Karpas-422 (cell line): ENCODE results near the gene PSIP1. TPM values are rescaled to one million over a fixed set of nuclear protein-coding genes. Genes with fewer than 3 reads are reported as not detected.

Experiments
- DNase-seq: peaks from one replicate; pipeline ENCODE4 v3.0.0-alpha.2; 2015
- H2AFZ ChIP-seq: fragments of 200-600 bp; sonication (generic); 2 replicates; pipeline ENCODE4 v1.6.1; 2014; ENCODE audit warnings: antibody characterized with exemption, low read length, mixed read lengths
- H3K27ac ChIP-seq: fragments of 200-600 bp; sonication (generic); 2 replicates; pipeline ENCODE4 v1.5.1; 2014; ENCODE audit warnings: mild to moderate bottlenecking, low read length, moderate library complexity
- H3K27me3 ChIP-seq: fragments of 200-600 bp; sonication (generic); 2 replicates; pipeline ENCODE4 v1.6.1; 2014; ENCODE audit warnings: low read length, mixed read lengths
- H3K36me3 ChIP-seq: fragments of 200-600 bp; sonication (generic); 2 replicates; pipeline ENCODE4 v1.6.1; 2014; ENCODE audit warnings: low read length, mixed read lengths; ENCODE audit not compliant: insufficient read depth
- H3K4me1 ChIP-seq: fragments of 200-600 bp; sonication (generic); 2 replicates; pipeline ENCODE4 v1.6.1; 2014; ENCODE audit warnings: mild to moderate bottlenecking, low read length, mixed read lengths
- H3K4me2 ChIP-seq: fragments of 200-600 bp; sonication (generic); 2 replicates; pipeline ENCODE4 v1.6.1; 2014; ENCODE audit warnings: low read length, low read depth, mild to moderate bottlenecking; ENCODE audit not compliant: poor library complexity, severe bottlenecking
- H3K4me3 ChIP-seq: fragments of 200-600 bp; sonication (generic); 2 replicates; pipeline ENCODE4 v1.5.1; 2014; ENCODE audit warnings: mild to moderate bottlenecking, antibody characterized with exemption, low read length, mixed read lengths
- H3K79me2 ChIP-seq: fragments of 200-600 bp; sonication (generic); 2 replicates; pipeline ENCODE4 v1.6.1; 2014; ENCODE audit warnings: mild to moderate bottlenecking, low read length, mixed read lengths
- H3K9ac ChIP-seq: fragments of 200-600 bp; sonication (generic); 2 replicates; pipeline ENCODE4 v1.6.0; 2014; ENCODE audit warnings: low read length
- H3K9me2 ChIP-seq: fragments of 200-600 bp; sonication (generic), shearing (Covaris generic); replicated peaks from 2 replicates; pipeline ENCODE4 v1.6.0; 2014; ENCODE audit warnings: mild to moderate bottlenecking, low read length, moderate library complexity; ENCODE audit not compliant: insufficient read depth
- H3K9me3 ChIP-seq: fragments of 300-700, 200-600 bp; sonication (generic); 2 replicates; pipeline ENCODE4 v1.6.1; 2014; ENCODE audit warnings: low read length, mixed read lengths
- H4K20me1 ChIP-seq: fragments of 200-600 bp; sonication (generic); 2 replicates; pipeline ENCODE4 v1.6.1; 2014; ENCODE audit warnings: mild to moderate bottlenecking, antibody characterized with exemption, low read length, low read depth; ENCODE audit not compliant: insufficient read depth
- total RNA-seq: library from RNA; depleted of rRNA; stranded (reverse); fragments of >200 nt; shearing (Covaris generic); gene quantifications from 2 replicates; pipeline ENCODE4 v1.2.3, GENCODE V29; 2014; ENCODE audit warnings: low replicate concordance

The PSIP1 gene
- total RNA-seq, 1 experiment from 2014 or later: 118 TPM

- H3K9ac ChIP-seq: no peak overlapping the region
- no peak overlapping the region for H3K27ac ChIP-seq
- no peaks in the 10 kb centered on the region for H3K9me3 ChIP-seq
- peaks cover 6% of the 10 kb centered on the region; the same call in 1 of the 2 replicates for H3K36me3 ChIP-seq
- no peaks in the 10 kb centered on the region for H3K27me3 ChIP-seq
- H3K4me2 ChIP-seq: no peak overlapping the region
- H3K4me3 ChIP-seq: no peak overlapping the region
- H3K79me2 ChIP-seq: peaks cover 23% of the 10 kb centered on the region
- H3K9me2 ChIP-seq: no peaks in the 10 kb centered on the region
- peaks cover 9% of the 10 kb centered on the region for H4K20me1 ChIP-seq
- no peak overlapping the region for H2AFZ ChIP-seq
- H3K4me1 ChIP-seq: peaks cover 27% of the 10 kb centered on the region
- DNase-seq: peak; percentile 53
Observed at GRCh38 chr9:15513335-15513734, 2.6 kb upstream of the PSIP1 start.

- no peak overlapping the region for H3K9ac ChIP-seq
- no peaks in the 10 kb centered on the region for H3K9me2 ChIP-seq
- DNase-seq: no peak
- H3K27me3 ChIP-seq: no peaks in the 10 kb centered on the region
- H3K27ac ChIP-seq: no peak overlapping the region
- no peak overlapping the region for H3K4me2 ChIP-seq
- H3K79me2 ChIP-seq: peaks cover 27% of the 10 kb centered on the region
- H3K9me3 ChIP-seq: no peaks in the 10 kb centered on the region
- H4K20me1 ChIP-seq: peaks cover 10% of the 10 kb centered on the region
- H3K36me3 ChIP-seq: peaks cover 10% of the 10 kb centered on the region; the same call in 1 of the 2 replicates
- H2AFZ ChIP-seq: no peak overlapping the region
- H3K4me1 ChIP-seq: peaks cover 32% of the 10 kb centered on the region
- no peak overlapping the region for H3K4me3 ChIP-seq
Observed at GRCh38 chr9:15512889-15513288, 2.1 kb upstream of the PSIP1 start.

GRCh38 chr9:15512204-15512603 is 1.4 kb upstream of the PSIP1 start:
- Histone ChIP-seq H3K79me2 (peaks cover 34% of the 10 kb centered on the region), H3K9me3 (no peaks in the 10 kb centered on the region), H3K4me2 (no peak overlapping the region), H3K9ac (no peak overlapping the region), H2AFZ (peak overlapping the region; percentile 44; the same call in 1 of the 2 replicates), H3K4me1 (peaks cover 35% of the 10 kb centered on the region), H4K20me1 (peaks cover 10% of the 10 kb centered on the region), H3K4me3 (no peak overlapping the region), H3K9me2 (no peaks in the 10 kb centered on the region), H3K27me3 (no peaks in the 10 kb centered on the region), H3K27ac (no peak overlapping the region), H3K36me3 (peaks cover 16% of the 10 kb centered on the region; the same call in 1 of the 2 replicates)
- no peak for DNase-seq

GRCh38 chr9:15509931-15510788 is 610 bp downstream of the PSIP1 start:
- Histone ChIP-seq H2AFZ (peak overlapping the region; percentile 82; the same call in 1 of the 2 replicates), H3K9ac (peak overlapping the region; percentile 98), H3K27me3 (no peaks in the 10 kb centered on the region), H3K27ac (peak overlapping the region; percentile 72), H4K20me1 (peaks cover 10% of the 10 kb centered on the region), H3K4me2 (peak overlapping the region; percentile 90), H3K9me3 (no peaks in the 10 kb centered on the region), H3K79me2 (peaks cover 55% of the 10 kb centered on the region), H3K9me2 (no peaks in the 10 kb centered on the region), H3K4me3 (peak overlapping the region; percentile 70), H3K36me3 (peaks cover 36% of the 10 kb centered on the region), H3K4me1 (peaks cover 44% of the 10 kb centered on the region)
- DNase-seq: peak; percentile 81

GRCh38 chr9:15505921-15506320 is 4.8 kb downstream of the PSIP1 start:
- H3K9me2 ChIP-seq: no peaks in the 10 kb centered on the region
- H4K20me1 ChIP-seq: peaks cover 10% of the 10 kb centered on the region
- peaks cover 95% of the 10 kb centered on the region for H3K79me2 ChIP-seq
- no peak overlapping the region for H3K9ac ChIP-seq
- peaks cover 31% of the 10 kb centered on the region for H3K4me1 ChIP-seq
- H3K36me3 ChIP-seq: peaks cover 64% of the 10 kb centered on the region
- H3K27ac ChIP-seq: no peak overlapping the region
- H3K4me3 ChIP-seq: no peak overlapping the region
- H3K9me3 ChIP-seq: no peaks in the 10 kb centered on the region
- H2AFZ ChIP-seq: no peak overlapping the region
- DNase-seq: peak; percentile 58
- peak overlapping the region; percentile 6 for H3K4me2 ChIP-seq
- H3K27me3 ChIP-seq: no peaks in the 10 kb centered on the region

- Histone ChIP-seq H2AFZ (no peak overlapping the region), H4K20me1 (no peaks in the 10 kb centered on the region), H3K9me2 (no peaks in the 10 kb centered on the region), H3K9ac (no peak overlapping the region), H3K4me1 (peaks cover 6% of the 10 kb centered on the region; the same call in 1 of the 2 replicates), H3K36me3 (peaks cover 76% of the 10 kb centered on the region), H3K79me2 (peaks cover 96% of the 10 kb centered on the region), H3K27me3 (no peaks in the 10 kb centered on the region), H3K9me3 (no peaks in the 10 kb centered on the region; the same call in 1 of the 2 replicates), H3K4me2 (no peak overlapping the region), H3K27ac (no peak overlapping the region), H3K4me3 (no peak overlapping the region)
- no peak for DNase-seq
Observed at GRCh38 chr9:15501803-15502202, 9.0 kb downstream of the PSIP1 start.

- peaks cover 96% of the 10 kb centered on the region for H3K79me2 ChIP-seq
Observed at GRCh38 chr9:15501179-15501578, 9.6 kb downstream of the PSIP1 start.

GRCh38 chr9:15499139-15499538 is 11.6 kb downstream of the PSIP1 start:
- Histone ChIP-seq H3K27me3 (no peaks in the 10 kb centered on the region), H3K9ac (no peak overlapping the region), H3K9me2 (no peaks in the 10 kb centered on the region), H4K20me1 (no peaks in the 10 kb centered on the region), H3K9me3 (no peaks in the 10 kb centered on the region; the same call in 1 of the 2 replicates), H3K4me1 (no peaks in the 10 kb centered on the region), H2AFZ (no peak overlapping the region), H3K4me2 (no peak overlapping the region), H3K4me3 (no peak overlapping the region), H3K79me2 (peaks cover 96% of the 10 kb centered on the region), H3K36me3 (peaks cover 73% of the 10 kb centered on the region), H3K27ac (no peak overlapping the region)
- DNase-seq: no peak

More at GRCh38 chr9:15501179-15501578, 9.6 kb downstream of the PSIP1 start:
- no peak overlapping the region for H3K4me3 ChIP-seq
- no peak overlapping the region for H3K27ac ChIP-seq
- DNase-seq: no peak
- H3K36me3 ChIP-seq: peaks cover 74% of the 10 kb centered on the region
- no peaks in the 10 kb centered on the region for H3K27me3 ChIP-seq
- 0 out of 2 replicates have a peak, but pooled peaks cover 2% of the 10 kb centered on the region for H3K4me1 ChIP-seq
- no peak overlapping the region for H3K4me2 ChIP-seq
- no peaks in the 10 kb centered on the region for H4K20me1 ChIP-seq
- no peaks in the 10 kb centered on the region for H3K9me2 ChIP-seq
- no peak overlapping the region for H2AFZ ChIP-seq
- H3K9ac ChIP-seq: no peak overlapping the region
- no peaks in the 10 kb centered on the region; the same call in 1 of the 2 replicates for H3K9me3 ChIP-seq
